Measurements from ENCODE around the gene MPND. TPM values are rescaled to one million over a fixed set of nuclear protein-coding genes. Genes with fewer than 3 reads are reported as not detected.
A peak's percentile ranks its signal among the peaks of the same experiment; 100 is the strongest.

Gene MPND
- total RNA-seq, 6 donors from 2014 or later: 7.7 to 37.1 (median 15.6) TPM

- no peak for TF ChIP-seq POLR2A (IDR thresholded peaks at IDR 0.05)
- peak in 1 of 2 donors; percentile 39 for TF ChIP-seq POLR2AphosphoS5 (IDR thresholded peaks at IDR 0.05)
- H3K27me3 ChIP-seq: no peaks in the 10 kb centered on the region
- H3K4me3 ChIP-seq: no peak overlapping the region
- peaks cover 0 to 7% (median 0%) of the 10 kb centered on the region in 4 donors for H3K36me3 ChIP-seq
- peak overlapping the region; percentile 78 to 85 (median 85) for H3K27ac ChIP-seq
- peaks cover 77 to 95% (median 91%) of the 10 kb centered on the region in 4 donors for H3K4me1 ChIP-seq
- ATAC-seq (ENCODE audit: low FRiP score in 2 of 2) (peak in 1 of 2 donors; percentile 3), DNase-seq (peak in 1 of 2 donors; percentile 77)
- WGBS, 2 donors: 59 to 68% methylated on average over 11 to 25 of the region's 25 CpGs
- no peaks in the 10 kb centered on the region for H3K9me3 ChIP-seq
Observed at GRCh38 chr19:4373601-4374497, 30.5 kb downstream of the MPND start.

- peaks cover 0 to 7% (median 0%) of the 10 kb centered on the region in 4 donors for H3K36me3 ChIP-seq
- peaks cover 77 to 95% (median 91%) of the 10 kb centered on the region in 4 donors for H3K4me1 ChIP-seq
- TF ChIP-seq CTCF (IDR thresholded peaks at IDR 0.05): peak in 4 of 6 experiments; percentile 16 to 59 (median 42)
- peak; percentile 31 to 83 for TF ChIP-seq POLR2AphosphoS5 (IDR thresholded peaks at IDR 0.05)
- no peak for TF ChIP-seq POLR2A (IDR thresholded peaks at IDR 0.05)
- peak in 1 of 4 donors; percentile 8 for TF ChIP-seq EP300 (IDR thresholded peaks at IDR 0.05)
- H3K4me3 ChIP-seq: no peak overlapping the region
- peak; percentile 76 to 91 for DNase-seq
- H3K27me3 ChIP-seq: no peaks in the 10 kb centered on the region
- WGBS, 2 donors: 25% methylated on average over 10 of the region's 27 CpGs; no CpG with 5 or more reads in 1 of the 2 donors
- H3K27ac ChIP-seq: peak overlapping the region; percentile 78 to 85 (median 85)
- no peaks in the 10 kb centered on the region for H3K9me3 ChIP-seq
- ATAC-seq (ENCODE audit: low FRiP score in 2 of 2): peak; percentile 86 to 87
Observed at GRCh38 chr19:4374498-4375163, 31.3 kb downstream of the MPND start.

- Histone ChIP-seq H3K36me3 (peaks cover 0 to 7% (median 0%) of the 10 kb centered on the region in 4 donors), H3K4me3 (no peak overlapping the region), H3K4me1 (peaks cover 77 to 95% (median 91%) of the 10 kb centered on the region in 4 donors), H3K9me3 (no peaks in the 10 kb centered on the region), H3K27ac (peak overlapping the region; percentile 78 to 85 (median 85)), H3K27me3 (no peaks in the 10 kb centered on the region)
- peak; percentile 4 to 76 for ATAC-seq (ENCODE audit: low FRiP score in 2 of 2)
- WGBS, 2 donors: 48 to 64% methylated on average over 8 to 16 of the region's 16 CpGs
- peak; percentile 60 to 67 for DNase-seq
- TF ChIP-seq CTCF (IDR thresholded peaks at IDR 0.05): peak in 2 of 6 experiments; percentile 19 to 27
- TF ChIP-seq EP300 (IDR thresholded peaks at IDR 0.05): peak in 1 of 4 donors; percentile 14
- peak in 1 of 2 donors; percentile 34 for TF ChIP-seq POLR2AphosphoS5 (IDR thresholded peaks at IDR 0.05)
- no peak for TF ChIP-seq POLR2A (IDR thresholded peaks at IDR 0.05)
Observed at GRCh38 chr19:4375164-4376027, 32.0 kb downstream of the MPND start.

GRCh38 chr19:4376028-4376670 lies 32.8 kb downstream of the MPND start:
- 66 to 76% methylated on average over 15 to 16 of the region's 16 CpGs for WGBS, 2 donors
- Histone ChIP-seq H3K36me3 (peaks cover 0 to 3% (median 0%) of the 10 kb centered on the region in 4 donors), H3K27ac (peak overlapping the region; percentile 78 to 85 (median 85)), H3K4me3 (no peak overlapping the region), H3K9me3 (no peaks in the 10 kb centered on the region), H3K4me1 (peaks cover 76 to 92% (median 87%) of the 10 kb centered on the region in 4 donors), H3K27me3 (no peaks in the 10 kb centered on the region)
- ATAC-seq (ENCODE audit: low FRiP score in 2 of 2) (no peak), DNase-seq (peak in 1 of 2 donors; percentile 9)
- TF ChIP-seq CTCF (IDR thresholded peaks at IDR 0.05) (no peak), POLR2AphosphoS5 (IDR thresholded peaks at IDR 0.05) (no peak), POLR2A (IDR thresholded peaks at IDR 0.05) (no peak), EP300 (IDR thresholded peaks at IDR 0.05) (no peak)
